T-helper 1 cell (primary cell): ENCODE results near the gene LOC101059915.
A peak's percentile ranks its signal among the peaks of the same experiment; 100 is the strongest.
"Not testable (repeated sequence)": the region's sequence is repeated elsewhere in the genome, so short reads cannot be mapped to it uniquely, and the experiment has no call there.

Experiments
- DNase-seq, 5 donors: peaks; one replicate each; pipeline ENCODE4 v3.0.0-alpha.2; 2012 to 2020

The LOC101059915 gene

DNA sequence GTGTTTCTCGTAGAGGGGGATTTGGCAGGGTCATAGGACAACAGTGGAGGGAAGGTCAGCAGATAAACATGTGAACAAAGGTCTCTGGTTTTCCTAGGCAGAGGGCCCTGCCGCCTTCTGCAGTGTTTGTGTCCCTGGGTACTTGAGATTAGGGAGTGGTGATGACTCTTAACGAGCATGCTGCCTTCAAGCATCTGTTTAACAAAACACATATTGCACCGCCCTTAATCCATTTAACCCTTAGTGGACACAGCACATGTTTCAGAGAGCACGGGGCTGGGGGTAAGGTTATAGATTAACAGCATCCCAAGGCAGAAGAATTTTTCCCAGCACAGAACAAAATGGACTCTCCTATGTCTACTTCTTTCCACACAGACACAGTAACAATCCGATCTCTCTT lies 22.9 kb upstream of the LOC101059915 start:
- DNase-seq = not testable (repeated sequence)

- peak in 2 of 5 donors; percentile 21 to 40 for DNase-seq
Observed at GRCh38 chrX:71650333-71650969, 16.9 kb upstream of the LOC101059915 start.

DNA sequence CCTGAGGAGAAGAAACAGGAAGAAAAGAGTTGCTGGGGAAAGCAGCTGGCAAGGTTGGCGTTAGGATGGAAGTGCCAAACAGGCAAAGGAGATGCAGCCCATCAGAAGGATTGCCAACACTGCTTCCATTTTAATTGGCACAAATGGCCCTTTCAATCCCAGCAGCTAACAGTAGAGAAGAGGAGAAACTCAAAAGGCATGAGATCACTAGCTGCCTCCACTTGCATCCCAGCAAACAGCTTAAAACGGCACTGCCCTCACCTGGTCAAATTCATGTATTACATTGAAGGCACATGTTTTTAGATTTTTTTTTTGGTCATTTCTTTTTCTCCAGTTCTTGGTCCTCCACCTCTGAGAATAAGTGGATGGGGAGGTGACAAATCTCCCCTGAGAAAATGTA lies 14.9 kb upstream of the LOC101059915 start:
- DNase-seq = peak in 4 of 5 donors; percentile 24 to 62 (median 44)

DNA sequence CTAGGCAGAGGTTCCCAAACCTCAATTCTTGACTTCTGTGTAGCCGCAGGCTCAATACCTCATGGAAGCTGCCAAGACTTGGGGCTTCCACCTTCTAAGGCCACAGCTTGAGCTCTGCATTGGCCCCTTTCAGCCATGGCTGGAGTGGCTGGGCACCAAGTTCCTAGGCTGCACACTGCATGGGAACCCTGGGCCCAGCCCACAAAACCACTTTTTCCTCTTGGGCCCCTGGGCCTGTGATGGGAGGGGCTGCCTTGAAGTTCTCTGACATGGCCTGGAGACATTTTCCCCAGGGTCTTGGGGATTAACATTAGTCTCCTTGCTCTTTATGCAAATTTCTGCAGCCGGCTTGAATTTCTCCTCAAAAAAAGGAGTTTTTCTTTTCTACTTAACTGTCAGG lies 14.0 kb upstream of the LOC101059915 start:
- DNase-seq = no peak

GRCh38 chrX:71657267-71657666 lies 10.1 kb upstream of the LOC101059915 start:
- DNase-seq = no peak

DNA sequence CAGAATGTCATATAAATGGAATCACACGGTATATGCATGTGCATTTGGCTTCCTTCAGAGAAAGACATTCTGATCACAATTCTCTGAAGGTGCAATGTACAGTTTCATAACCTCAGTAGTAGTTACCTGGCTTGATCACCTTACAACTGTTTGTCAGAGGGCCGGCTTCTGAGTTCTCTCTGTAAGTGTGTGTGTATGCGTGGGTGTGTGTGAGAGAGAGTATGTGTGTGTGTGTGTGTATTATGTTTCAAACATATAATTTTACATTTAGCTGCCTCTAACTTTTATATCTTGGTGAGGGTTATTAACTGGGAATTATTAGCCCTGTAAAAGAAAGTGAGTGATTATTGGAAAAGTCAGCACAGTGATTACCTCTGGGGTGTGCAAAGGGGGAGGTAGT lies 8.0 kb upstream of the LOC101059915 start:
- no peak for DNase-seq

DNA sequence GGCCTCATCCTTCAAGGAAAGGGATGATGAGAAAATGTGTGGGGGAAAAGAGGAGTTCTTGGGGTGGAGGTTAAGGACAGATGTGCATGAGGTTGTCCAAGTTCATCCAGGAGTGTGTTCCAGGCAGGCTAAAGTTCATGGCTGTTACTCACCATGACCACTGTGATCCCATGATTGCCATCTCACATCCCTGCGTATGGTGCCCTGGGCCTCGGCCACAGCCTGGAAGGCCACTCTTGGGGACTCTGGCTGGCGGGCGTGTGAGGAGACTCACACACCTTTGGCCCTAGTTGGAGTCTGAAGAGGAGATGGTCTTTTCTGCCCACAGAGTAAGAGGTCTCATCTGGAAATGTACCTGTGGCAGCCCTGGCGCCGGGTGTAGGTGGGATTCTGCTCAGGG lies 7.4 kb upstream of the LOC101059915 start:
- DNase-seq = no peak

DNA sequence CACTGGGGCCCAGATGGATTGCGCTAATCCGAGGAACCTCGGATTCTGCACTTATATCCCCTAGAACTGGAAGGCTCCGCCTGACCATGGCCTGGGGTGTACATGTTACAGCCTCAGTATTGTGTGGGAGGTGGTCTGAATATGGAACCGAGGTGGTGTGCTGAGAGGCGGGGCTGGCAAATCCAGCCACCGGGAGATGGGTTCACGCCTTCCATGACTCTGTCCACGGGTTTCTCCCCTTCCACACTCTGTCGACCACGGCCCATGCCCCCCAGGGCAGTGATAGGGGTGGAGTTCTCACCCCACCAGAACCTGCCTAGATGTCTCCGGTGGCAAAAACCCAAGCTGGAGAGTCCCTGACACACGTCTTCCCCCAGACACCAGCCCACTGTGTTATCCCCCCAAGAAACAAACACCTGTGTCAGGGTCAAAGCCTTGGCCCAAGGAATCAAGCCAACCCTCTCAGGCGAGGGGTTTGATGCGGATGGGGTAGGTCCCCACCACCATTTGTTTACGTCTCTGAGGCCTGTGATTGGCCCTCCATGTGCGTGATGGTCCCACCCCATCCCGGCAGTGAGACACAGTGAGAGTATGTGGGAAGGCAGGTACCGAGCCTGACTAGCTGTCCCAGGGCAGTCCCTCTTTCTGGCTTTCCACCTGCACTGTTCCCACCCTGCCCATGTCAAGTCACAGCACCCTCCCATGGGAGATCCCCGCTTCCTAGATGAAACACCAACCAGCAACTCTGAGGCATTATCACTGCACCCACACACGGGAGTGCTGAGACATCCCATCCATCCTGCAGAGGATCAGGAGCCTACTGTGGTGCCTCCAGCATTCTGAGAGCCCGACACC lies 6.6 kb upstream of the LOC101059915 start:
- no peak for DNase-seq

GRCh38 chrX:71661919-71662318 lies 5.4 kb upstream of the LOC101059915 start:
- no peak for DNase-seq

DNA sequence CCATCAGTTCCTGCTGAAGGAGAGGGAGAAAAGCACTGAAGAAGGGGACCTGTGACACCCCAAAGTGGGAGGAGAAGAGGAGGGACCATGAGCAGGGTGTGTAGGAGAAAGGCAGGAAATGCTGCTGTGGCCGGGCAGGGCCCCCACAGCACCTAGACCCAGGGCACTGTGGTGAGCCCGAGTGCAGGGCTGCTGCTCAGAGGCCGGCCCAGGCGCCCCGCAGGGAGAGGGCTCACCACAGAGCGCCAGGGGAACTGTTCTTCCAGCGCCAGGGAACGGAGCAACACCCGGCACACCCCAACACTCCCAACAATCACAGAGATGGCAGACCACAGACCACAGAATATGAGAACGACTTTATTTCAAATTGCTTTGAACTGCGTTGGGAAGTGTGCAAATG lies 4.7 kb upstream of the LOC101059915 start:
- not testable (repeated sequence) for DNase-seq

DNA sequence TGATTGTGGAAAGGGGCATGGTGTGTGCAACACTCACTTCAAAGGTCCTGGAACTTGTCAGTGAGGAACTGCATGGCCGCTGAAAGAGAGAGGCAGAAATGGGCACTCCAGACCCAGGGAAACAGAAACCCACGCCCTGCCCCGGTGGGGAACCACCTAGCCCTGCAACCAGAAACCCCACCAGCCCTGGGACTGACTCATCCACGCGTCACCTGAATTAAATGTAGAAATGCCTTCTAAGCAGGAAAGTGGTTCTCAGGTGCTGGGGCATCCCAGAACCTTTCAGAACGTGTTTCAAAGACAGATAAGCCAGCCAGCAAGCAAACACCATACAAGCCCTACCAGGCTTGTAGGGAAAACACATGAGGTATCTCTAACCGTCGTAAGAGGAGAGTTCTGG lies 4.1 kb upstream of the LOC101059915 start:
- DNase-seq = not testable (repeated sequence)

- not testable (repeated sequence) for DNase-seq
Observed at GRCh38 chrX:71664202-71664601, 3.1 kb upstream of the LOC101059915 start.

DNA sequence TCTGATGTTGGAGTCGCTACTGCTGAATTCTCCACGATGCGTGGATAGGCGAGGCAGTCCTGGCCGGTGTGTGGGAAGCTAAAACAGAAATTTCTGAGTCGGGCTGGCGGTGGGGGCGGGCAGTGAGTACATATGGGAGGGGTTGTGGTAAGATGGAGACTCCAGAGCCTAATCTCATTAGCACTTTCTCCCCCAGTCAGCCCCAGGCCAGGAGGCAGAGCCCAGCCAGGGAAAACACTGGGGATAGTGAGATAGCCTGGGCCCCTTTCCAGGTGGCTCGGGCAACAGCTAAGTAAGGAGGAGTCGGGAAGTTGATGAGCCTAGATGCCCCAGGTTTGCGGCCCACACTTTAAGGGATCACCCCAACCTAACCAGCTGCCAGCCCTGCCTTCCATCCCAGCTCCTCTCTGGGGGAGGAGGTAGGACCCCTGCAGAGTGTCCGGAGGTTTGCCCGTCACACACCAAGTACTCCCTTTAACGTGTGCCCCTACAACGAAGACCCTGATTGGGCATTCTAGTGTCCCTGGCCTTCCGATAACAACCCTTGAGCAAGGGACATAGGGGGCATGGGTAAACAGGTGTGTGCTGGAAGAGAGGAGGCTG lies 2.4 kb upstream of the LOC101059915 start:
- no peak for DNase-seq

- DNase-seq = no peak
Observed at GRCh38 chrX:71665747-71666146, 1.6 kb upstream of the LOC101059915 start.

GRCh38 chrX:71666240-71667223 lies 814 bp upstream of the LOC101059915 start:
- DNase-seq = no peak

DNA sequence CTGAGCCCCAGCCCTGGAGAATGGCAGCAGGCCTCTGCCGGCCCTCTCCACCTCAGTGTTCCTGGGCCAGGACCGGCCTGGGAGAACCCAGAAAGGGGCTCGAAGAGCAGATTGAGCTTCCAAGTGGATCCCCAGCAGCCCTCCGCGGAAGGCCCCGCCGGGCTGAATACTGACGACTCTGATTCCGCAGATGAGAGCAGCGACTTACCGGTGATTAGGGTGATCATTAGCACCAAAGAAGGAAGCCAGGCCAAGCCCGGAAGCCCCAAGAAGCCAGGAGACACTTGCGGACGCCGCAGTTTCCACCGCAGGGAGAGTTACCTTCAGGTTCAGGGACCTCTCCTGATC lies 876 bp downstream of the LOC101059915 start:
- DNase-seq = no peak

GRCh38 chrX:71669492-71669891 lies 2.1 kb downstream of the LOC101059915 start:
- no peak for DNase-seq

DNA sequence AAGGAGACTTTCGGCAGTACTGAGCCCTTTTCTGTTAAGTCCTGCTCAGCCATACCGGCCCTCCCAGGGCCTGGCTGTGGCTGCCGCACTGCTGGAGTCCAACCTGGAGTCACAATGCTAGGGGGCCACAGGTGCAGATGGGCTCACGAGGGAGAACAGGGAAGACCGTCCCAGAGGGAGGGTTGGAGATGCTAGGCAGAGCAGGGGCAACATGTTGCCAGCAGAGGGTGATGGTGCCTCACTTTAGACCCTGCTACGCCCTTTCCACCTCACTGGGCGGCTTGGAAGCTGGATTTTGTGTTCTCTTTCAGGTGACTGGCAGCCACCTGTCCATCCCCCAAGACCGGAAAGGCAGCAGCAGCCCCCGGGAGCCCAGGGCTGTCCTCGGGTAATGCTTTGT lies 2.6 kb downstream of the LOC101059915 start:
- DNase-seq = peak in 1 of 5 donors; percentile 20

- DNase-seq = no peak
Observed at GRCh38 chrX:71671043-71671780, 3.9 kb downstream of the LOC101059915 start.

- DNase-seq = no peak
Observed at GRCh38 chrX:71671938-71672337, 4.6 kb downstream of the LOC101059915 start.

GRCh38 chrX:71675636-71676035 lies 8.3 kb downstream of the LOC101059915 start:
- DNase-seq = not testable (repeated sequence)
